Neutrophil (primary cell): ENCODE measurements around the gene PIGQ.
"Not testable (repeated sequence)": the region's sequence is repeated elsewhere in the genome, so short reads cannot be mapped to it uniquely, and the experiment has no call there.

Source experiments
- H3K27ac ChIP-seq: fragments of 200-600 bp; sonication (generic); 2 replicates; pipeline ENCODE4 v1.5.1; 2016; ENCODE audit warnings: mild to moderate bottlenecking, moderate library complexity
- H3K27me3 ChIP-seq: fragments of 200-600 bp; sonication (generic); 2 replicates; pipeline ENCODE4 v1.6.0; 2016; ENCODE audit warnings: mild to moderate bottlenecking
- H3K36me3 ChIP-seq: fragments of 200-600 bp; sonication (generic); 2 replicates; pipeline ENCODE4 v1.5.1; 2017
- H3K4me1 ChIP-seq, 2 experiments: fragments of 200-600 bp in 1 of 2; sonication (generic) in 1 of 2; 1 replicate in 1 of 2; 2 replicates in 1 of 2; pipeline versions ENCODE4 v1.5.1 to v1.6.1; 2013 to 2016; ENCODE audit warnings: low read depth in 1 of 2, low read length in 1 of 2, mild to moderate bottlenecking in 1 of 2, moderate library complexity in 1 of 2; ENCODE audit not compliant: control insufficient read depth in 1 of 2, insufficient read depth in 1 of 2
- H3K4me3 ChIP-seq, 2 experiments: fragments of 200-600 bp in 1 of 2; sonication (generic) in 1 of 2; 1 replicate in 1 of 2; 2 replicates in 1 of 2; pipeline ENCODE4 v1.5.1; 2013 to 2016; ENCODE audit warnings: low read depth in 1 of 2, low read length in 1 of 2, mild to moderate bottlenecking in 1 of 2, moderate library complexity in 1 of 2
- H3K9me3 ChIP-seq: fragments of 200-600 bp; sonication (generic); 2 replicates; pipeline ENCODE4 v1.5.1; 2016
- CTCF ChIP-seq: fragments of 200-600 bp; sonication (generic); IDR thresholded peaks from 2 replicates; pipeline ENCODE4 v1.5.1; 2016; ENCODE audit warnings: antibody characterized with exemption

The PIGQ gene

GRCh38 chr16:593807-594206, 24.0 kb downstream of the PIGQ start:
- Histone ChIP-seq H3K4me3 (peak overlapping the region; percentile 58 to 62), H3K27ac (peak overlapping the region; percentile 96), H3K4me1 (peaks cover 66 to 70% of the 10 kb centered on the region in 2 experiments), H3K36me3 (peaks cover 2% of the 10 kb centered on the region), H3K9me3 (no peaks in the 10 kb centered on the region), H3K27me3 (no peaks in the 10 kb centered on the region)
- TF ChIP-seq CTCF: no peak

- Histone ChIP-seq H3K27ac (peak overlapping the region; percentile 96), H3K36me3 (peaks cover 12% of the 10 kb centered on the region), H3K4me1 (peaks cover 66 to 70% of the 10 kb centered on the region in 2 experiments), H3K27me3 (no peaks in the 10 kb centered on the region), H3K4me3 (no peak overlapping the region), H3K9me3 (no peaks in the 10 kb centered on the region)
- TF ChIP-seq CTCF: no peak
These were observed 25.3 kb downstream of the PIGQ start for GRCh38 chr16:595094-595528.

- H3K4me1 ChIP-seq: peaks cover 58 to 60% of the 10 kb centered on the region in 2 experiments
These were observed 26.4 kb downstream of the PIGQ start for GRCh38 chr16:595942-596735.

GRCh38 chr16:596736-597060, 26.9 kb downstream of the PIGQ start:
- H3K27me3 ChIP-seq: no peaks in the 10 kb centered on the region
- peaks cover 53 to 54% of the 10 kb centered on the region in 2 experiments for H3K4me1 ChIP-seq
- TF ChIP-seq CTCF: no peak
- peak overlapping the region; percentile 71 for H3K27ac ChIP-seq
- H3K9me3 ChIP-seq: no peaks in the 10 kb centered on the region
- H3K36me3 ChIP-seq: peaks cover 17% of the 10 kb centered on the region
- no peak overlapping the region for H3K4me3 ChIP-seq

More at GRCh38 chr16:595942-596735, 26.4 kb downstream of the PIGQ start:
- H3K27me3 ChIP-seq: no peaks in the 10 kb centered on the region
- no peaks in the 10 kb centered on the region for H3K9me3 ChIP-seq
- peaks cover 17% of the 10 kb centered on the region for H3K36me3 ChIP-seq
- no peak for TF ChIP-seq CTCF
- H3K27ac ChIP-seq: peak overlapping the region; percentile 71
- H3K4me3 ChIP-seq: peak overlapping the region in 1 of 2 experiments; percentile 4

- H3K36me3 ChIP-seq: peaks cover 17% of the 10 kb centered on the region
- peaks cover 43 to 45% of the 10 kb centered on the region in 2 experiments for H3K4me1 ChIP-seq
- not testable (repeated sequence) for H3K27me3 ChIP-seq, H3K27ac ChIP-seq, H3K9me3 ChIP-seq, H3K4me3 ChIP-seq
These were observed 27.9 kb downstream of the PIGQ start for GRCh38 chr16:597655-598054.
